Stimulated activated CD4-positive, alpha-beta T cell treated with anti-CD3 and anti-CD28 coated beads, Interleukin-12 subunit alpha, Interleukin-12 subunit beta, amount 100 ng/mL, for 24 hours (primary cell): ENCODE measurements around the gene FBXL17.

Source experiments
- DNase-seq, 2 experiments: peaks; one replicate each; pipeline ENCODE4 v3.0.0-alpha.2; 2020; ENCODE audit warnings: low read depth in 2 of 2

Gene FBXL17

GRCh38 chr5:108249785-108250426, 132.0 kb downstream of the FBXL17 start:
- DNase-seq, result no peak

- no peak for DNase-seq
Measured at GRCh38 chr5:108249095-108249784, 132.7 kb downstream of the FBXL17 start.

- DNase-seq, result no peak
Measured at GRCh38 chr5:108238936-108239887, 142.7 kb downstream of the FBXL17 start.

GRCh38 chr5:108238461-108238860, 143.4 kb downstream of the FBXL17 start:
- no peak for DNase-seq

GRCh38 chr5:108233617-108234155, 148.2 kb downstream of the FBXL17 start:
- no peak for DNase-seq

- no peak for DNase-seq
Measured at GRCh38 chr5:108232805-108233204, 149.1 kb downstream of the FBXL17 start.

GRCh38 chr5:108222011-108222410, 159.9 kb downstream of the FBXL17 start:
- no peak for DNase-seq

- DNase-seq, result no peak
Measured at GRCh38 chr5:108220834-108221233, 161.1 kb downstream of the FBXL17 start.

GRCh38 chr5:108216890-108217289, 165.0 kb downstream of the FBXL17 start:
- no peak for DNase-seq

- no peak for DNase-seq
Measured at GRCh38 chr5:108214857-108215256, 167.0 kb downstream of the FBXL17 start.

- no peak for DNase-seq
Measured at GRCh38 chr5:108212775-108213346, 169.0 kb downstream of the FBXL17 start.

- DNase-seq, result no peak
Measured at GRCh38 chr5:108206707-108207106, 175.2 kb downstream of the FBXL17 start.

GRCh38 chr5:108201721-108202120, 180.2 kb downstream of the FBXL17 start:
- DNase-seq, result no peak

GRCh38 chr5:108196276-108196675, 185.6 kb downstream of the FBXL17 start:
- DNase-seq, result no peak

- no peak for DNase-seq
Measured at GRCh38 chr5:108193021-108193795, 188.7 kb downstream of the FBXL17 start.

- DNase-seq, result no peak
Measured at GRCh38 chr5:108184940-108185339, 197.0 kb downstream of the FBXL17 start.

GRCh38 chr5:108181975-108182374, 199.9 kb downstream of the FBXL17 start:
- DNase-seq, result no peak

GRCh38 chr5:108174286-108174685, 207.6 kb downstream of the FBXL17 start:
- no peak for DNase-seq

- DNase-seq, result no peak
Measured at GRCh38 chr5:108171759-108172158, 210.1 kb downstream of the FBXL17 start.

- no peak for DNase-seq
Measured at GRCh38 chr5:108168915-108169314, 213.0 kb downstream of the FBXL17 start.

- no peak for DNase-seq
Measured at GRCh38 chr5:108167174-108167573, 214.7 kb downstream of the FBXL17 start.
